ENCODE data around the gene MRPS7.
A peak's percentile ranks its signal among the peaks of the same experiment; 100 is the strongest.

The MRPS7 gene

GRCh38 chr17:75228847-75229246 is 32.8 kb upstream of the MRPS7 start:
- Histone ChIP-seq H3K36me3 (ENCODE audit: control insufficient read depth in 4 of 4, insufficient read depth in 4 of 4, low read length in 3 of 4) (peaks cover 20 to 80% (median 63%) of the 10 kb centered on the region in 4 experiments), H3K4me1 (ENCODE audit: control extremely low read depth in 1 of 4, control insufficient read depth in 4 of 4, insufficient read depth in 4 of 4, low read length in 3 of 4) (no peaks in the 10 kb centered on the region), H3K4me3 (ENCODE audit: control insufficient read depth in 1 of 7, extremely low read depth in 1 of 7, insufficient read depth in 4 of 7, low read depth in 2 of 7, low read length in 6 of 7) (no peak overlapping the region), H3K27me3 (replicated peaks in 2 of 5; ENCODE audit: control insufficient read depth in 4 of 5, insufficient read depth in 5 of 5, low read length in 4 of 5) (no peaks in the 10 kb centered on the region), H3K27ac (ENCODE audit: insufficient read depth in 1 of 2, low read depth in 1 of 2, low read length in 2 of 2, poor library complexity in 1 of 2, severe bottlenecking in 2 of 2) (no peak overlapping the region), H3K9me3 (ENCODE audit: control extremely low read depth in 1 of 5, control insufficient read depth in 4 of 5, insufficient read depth in 2 of 5, low read depth in 1 of 5, low read length in 4 of 5) (no peaks in the 10 kb centered on the region)
- 61% methylated on average over 2 of the region's 4 CpGs for whole genome bisulfite sequencing (ENCODE audit: insufficient coverage)
- DNase-seq = no peak
- CTCF ChIA-PET = interaction anchor here (0.6 to 5.1 kb wide), 5 partner anchors 8 to 169 kb away, joined by 3 to 50 read pairs (median 3); no protein-coding TSS in a partner anchor
- POLR2A ChIA-PET = no interaction called here

GRCh38 chr17:75231071-75231470 is 30.6 kb upstream of the MRPS7 start:
- H3K9me3 ChIP-seq (ENCODE audit: control extremely low read depth in 1 of 5, control insufficient read depth in 4 of 5, insufficient read depth in 2 of 5, low read depth in 1 of 5, low read length in 4 of 5) = no peaks in the 10 kb centered on the region
- POLR2A ChIA-PET = no interaction called here
- H3K27me3 ChIP-seq (replicated peaks in 2 of 5; ENCODE audit: control insufficient read depth in 4 of 5, insufficient read depth in 5 of 5, low read length in 4 of 5) = no peaks in the 10 kb centered on the region
- CTCF ChIA-PET = interaction anchor here (1.5 to 5.1 kb wide), 5 partner anchors 10 to 270 kb away, joined by 3 to 50 read pairs (median 4); no protein-coding TSS in a partner anchor
- no peaks in the 10 kb centered on the region for H3K4me1 ChIP-seq (ENCODE audit: control extremely low read depth in 1 of 4, control insufficient read depth in 4 of 4, insufficient read depth in 4 of 4, low read length in 3 of 4)
- H3K36me3 ChIP-seq (ENCODE audit: control insufficient read depth in 4 of 4, insufficient read depth in 4 of 4, low read length in 3 of 4) = peaks cover 23 to 81% (median 64%) of the 10 kb centered on the region in 4 experiments
- H3K27ac ChIP-seq (ENCODE audit: insufficient read depth in 1 of 2, low read depth in 1 of 2, low read length in 2 of 2, poor library complexity in 1 of 2, severe bottlenecking in 2 of 2) = peak overlapping the region in 1 of 2 experiments; percentile 6
- DNase-seq = no peak
- H3K4me3 ChIP-seq (ENCODE audit: control insufficient read depth in 1 of 7, extremely low read depth in 1 of 7, insufficient read depth in 4 of 7, low read depth in 2 of 7, low read length in 6 of 7) = no peak overlapping the region
- WGBS (ENCODE audit: insufficient coverage) = 98% methylated on average over 6 of the region's 8 CpGs

DNA sequence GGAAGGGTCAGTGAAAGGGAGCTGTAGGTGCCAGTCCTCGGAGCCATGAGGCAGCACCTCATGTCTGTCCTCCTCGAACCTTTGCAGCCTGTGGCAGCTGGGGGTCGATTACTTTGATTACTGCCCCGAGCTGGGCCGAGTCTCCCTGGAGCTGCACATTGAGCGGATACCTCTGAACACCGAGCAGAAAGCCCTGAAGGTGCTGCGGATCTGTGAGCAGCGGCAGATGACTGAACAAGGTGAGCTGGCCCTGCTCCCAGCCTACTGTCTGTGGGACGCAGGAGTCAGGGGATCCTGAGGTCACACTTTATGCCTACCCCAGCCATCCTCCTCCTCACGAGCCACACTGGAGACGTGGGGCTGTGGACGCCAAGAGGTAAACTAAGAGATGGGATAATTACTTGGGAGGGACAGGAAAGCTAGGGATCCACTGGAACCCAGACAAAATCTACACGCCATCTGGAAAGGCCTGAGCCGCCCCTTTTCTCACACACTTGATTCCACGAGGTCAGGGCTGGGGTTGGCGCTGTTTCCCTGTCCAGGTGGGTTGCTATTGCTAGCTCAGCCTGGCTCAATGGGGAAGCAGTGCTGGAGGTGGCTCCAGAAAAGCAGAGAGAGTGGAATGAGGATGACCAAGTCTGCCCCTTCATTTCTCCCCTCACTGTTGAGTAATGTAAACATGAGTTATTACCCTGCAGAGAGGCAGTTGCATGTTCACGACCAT is 29.8 kb upstream of the MRPS7 start:
- CTCF ChIA-PET = interaction anchor here (0.6 to 5.1 kb wide), 7 partner anchors 9 to 120 kb away, joined by 3 to 50 read pairs (median 4); no protein-coding TSS in a partner anchor
- no peaks in the 10 kb centered on the region for H3K9me3 ChIP-seq (ENCODE audit: control extremely low read depth in 1 of 5, control insufficient read depth in 4 of 5, insufficient read depth in 2 of 5, low read depth in 1 of 5, low read length in 4 of 5)
- H3K36me3 ChIP-seq (ENCODE audit: control insufficient read depth in 4 of 4, insufficient read depth in 4 of 4, low read length in 3 of 4) = peaks cover 20 to 81% (median 60%) of the 10 kb centered on the region in 4 experiments
- no peaks in the 10 kb centered on the region for H3K4me1 ChIP-seq (ENCODE audit: control extremely low read depth in 1 of 4, control insufficient read depth in 4 of 4, insufficient read depth in 4 of 4, low read length in 3 of 4)
- H3K4me3 ChIP-seq (ENCODE audit: control insufficient read depth in 1 of 7, extremely low read depth in 1 of 7, insufficient read depth in 4 of 7, low read depth in 2 of 7, low read length in 6 of 7) = no peak overlapping the region
- POLR2A ChIA-PET = no interaction called here
- 99% methylated on average over 12 of the region's 18 CpGs for WGBS (ENCODE audit: insufficient coverage)
- H3K27ac ChIP-seq (ENCODE audit: insufficient read depth in 1 of 2, low read depth in 1 of 2, low read length in 2 of 2, poor library complexity in 1 of 2, severe bottlenecking in 2 of 2) = no peak overlapping the region
- no peaks in the 10 kb centered on the region for H3K27me3 ChIP-seq (replicated peaks in 2 of 5; ENCODE audit: control insufficient read depth in 4 of 5, insufficient read depth in 5 of 5, low read length in 4 of 5)
- DNase-seq = no peak

DNA sequence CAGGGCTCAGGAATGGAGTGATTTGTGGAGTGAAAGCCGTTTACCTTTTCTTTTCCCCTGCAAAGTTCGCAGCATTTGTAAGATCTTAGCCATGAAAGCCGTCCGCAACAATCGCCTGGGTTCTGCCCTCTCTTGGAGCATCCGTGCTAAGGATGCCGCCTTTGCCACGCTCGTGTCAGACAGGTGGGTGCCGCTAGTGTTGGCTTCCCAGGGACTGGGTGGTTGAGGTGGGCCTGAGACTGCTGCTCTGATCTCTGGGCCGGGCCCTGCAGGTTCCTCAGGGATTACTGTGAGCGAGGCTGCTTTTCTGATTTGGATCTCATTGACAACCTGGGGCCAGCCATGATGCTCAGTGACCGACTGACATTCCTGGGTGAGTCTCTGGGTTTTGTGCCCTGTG is 28.9 kb upstream of the MRPS7 start:
- no peaks in the 10 kb centered on the region for H3K4me1 ChIP-seq (ENCODE audit: control extremely low read depth in 1 of 4, control insufficient read depth in 4 of 4, insufficient read depth in 4 of 4, low read length in 3 of 4)
- no peak for DNase-seq
- ChIA-PET POLR2A (no interaction called here), CTCF (interaction anchor here (0.6 to 5.1 kb wide), 5 partner anchors 8 to 34 kb away, joined by 3 to 50 read pairs (median 5); no protein-coding TSS in a partner anchor)
- H3K27ac ChIP-seq (ENCODE audit: insufficient read depth in 1 of 2, low read depth in 1 of 2, low read length in 2 of 2, poor library complexity in 1 of 2, severe bottlenecking in 2 of 2) = no peak overlapping the region
- H3K9me3 ChIP-seq (ENCODE audit: control extremely low read depth in 1 of 5, control insufficient read depth in 4 of 5, insufficient read depth in 2 of 5, low read depth in 1 of 5, low read length in 4 of 5) = no peaks in the 10 kb centered on the region
- no peaks in the 10 kb centered on the region for H3K27me3 ChIP-seq (replicated peaks in 2 of 5; ENCODE audit: control insufficient read depth in 4 of 5, insufficient read depth in 5 of 5, low read length in 4 of 5)
- 94% methylated on average over 13 of the region's 13 CpGs for WGBS (ENCODE audit: insufficient coverage)
- H3K36me3 ChIP-seq (ENCODE audit: control insufficient read depth in 4 of 4, insufficient read depth in 4 of 4, low read length in 3 of 4) = peaks cover 22 to 86% (median 67%) of the 10 kb centered on the region in 4 experiments
- no peak overlapping the region for H3K4me3 ChIP-seq (ENCODE audit: control insufficient read depth in 1 of 7, extremely low read depth in 1 of 7, insufficient read depth in 4 of 7, low read depth in 2 of 7, low read length in 6 of 7)

- no peaks in the 10 kb centered on the region for H3K27me3 ChIP-seq (replicated peaks in 2 of 5; ENCODE audit: control insufficient read depth in 4 of 5, insufficient read depth in 5 of 5, low read length in 4 of 5)
- H3K4me3 ChIP-seq (ENCODE audit: control insufficient read depth in 1 of 7, extremely low read depth in 1 of 7, insufficient read depth in 4 of 7, low read depth in 2 of 7, low read length in 6 of 7) = no peak overlapping the region
- 94% methylated on average over 9 of the region's 12 CpGs for WGBS (ENCODE audit: insufficient coverage)
- H3K4me1 ChIP-seq (ENCODE audit: control extremely low read depth in 1 of 4, control insufficient read depth in 4 of 4, insufficient read depth in 4 of 4, low read length in 3 of 4) = no peaks in the 10 kb centered on the region
- ChIA-PET POLR2A (interaction anchor here (0.5 to 0.6 kb wide), 3 partner anchors 14 to 24 kb away, joined by 3 to 6 read pairs (median 3); partner anchors contain the start of genes GGA3 and MRPS7), CTCF (interaction anchor here (0.9 to 7.5 kb wide), 15 partner anchors 7 to 276 kb away, joined by 3 to 50 read pairs (median 4); partner anchors contain the start of genes GGA3, MIF4GD and MRPS7)
- H3K36me3 ChIP-seq (ENCODE audit: control insufficient read depth in 4 of 4, insufficient read depth in 4 of 4, low read length in 3 of 4) = peaks cover 17 to 90% (median 69%) of the 10 kb centered on the region in 4 experiments
- no peak for DNase-seq
- no peak overlapping the region for H3K27ac ChIP-seq (ENCODE audit: insufficient read depth in 1 of 2, low read depth in 1 of 2, low read length in 2 of 2, poor library complexity in 1 of 2, severe bottlenecking in 2 of 2)
- no peaks in the 10 kb centered on the region for H3K9me3 ChIP-seq (ENCODE audit: control extremely low read depth in 1 of 5, control insufficient read depth in 4 of 5, insufficient read depth in 2 of 5, low read depth in 1 of 5, low read length in 4 of 5)
Observed at GRCh38 chr17:75237100-75238014, 24.3 kb upstream of the MRPS7 start.

GRCh38 chr17:75238020-75238580 is 23.6 kb upstream of the MRPS7 start:
- ChIA-PET POLR2A (no interaction called here), CTCF (interaction anchor here (0.9 to 7.5 kb wide), 13 partner anchors 8 to 277 kb away, joined by 3 to 50 read pairs (median 4); partner anchors contain the start of genes GGA3, MIF4GD and MRPS7)
- 93% methylated on average over 11 of the region's 11 CpGs for whole genome bisulfite sequencing (ENCODE audit: insufficient coverage)
- Histone ChIP-seq H3K27me3 (replicated peaks in 2 of 5; ENCODE audit: control insufficient read depth in 4 of 5, insufficient read depth in 5 of 5, low read length in 4 of 5) (no peaks in the 10 kb centered on the region), H3K36me3 (ENCODE audit: control insufficient read depth in 4 of 4, insufficient read depth in 4 of 4, low read length in 3 of 4) (peaks cover 13 to 90% (median 67%) of the 10 kb centered on the region in 4 experiments), H3K4me1 (ENCODE audit: control extremely low read depth in 1 of 4, control insufficient read depth in 4 of 4, insufficient read depth in 4 of 4, low read length in 3 of 4) (no peaks in the 10 kb centered on the region), H3K4me3 (ENCODE audit: control insufficient read depth in 1 of 7, extremely low read depth in 1 of 7, insufficient read depth in 4 of 7, low read depth in 2 of 7, low read length in 6 of 7) (no peak overlapping the region), H3K27ac (ENCODE audit: insufficient read depth in 1 of 2, low read depth in 1 of 2, low read length in 2 of 2, poor library complexity in 1 of 2, severe bottlenecking in 2 of 2) (no peak overlapping the region), H3K9me3 (ENCODE audit: control extremely low read depth in 1 of 5, control insufficient read depth in 4 of 5, insufficient read depth in 2 of 5, low read depth in 1 of 5, low read length in 4 of 5) (no peaks in the 10 kb centered on the region)
- no peak for DNase-seq
